ENCODE data around the gene TMEM14A.

Gene TMEM14A

GRCh38 chr6:52731719-52732118 lies 60.8 kb downstream of the TMEM14A start:
- DNase-seq (no peak), ATAC-seq (no peak)
- no peaks in the 10 kb centered on the region for H3K4me1 Mint-ChIP-seq
- H3K4me3 Mint-ChIP-seq: no peak overlapping the region
- H3K9me3 Mint-ChIP-seq: no peaks in the 10 kb centered on the region
- H3K27me3 Mint-ChIP-seq: no peaks in the 10 kb centered on the region
- H3K27ac Mint-ChIP-seq: no peak overlapping the region

- ATAC-seq: no peak
- Mint-ChIP-seq H3K4me3 (no peak overlapping the region), H3K4me1 (no peaks in the 10 kb centered on the region), H3K9me3 (no peaks in the 10 kb centered on the region), H3K27me3 (no peaks in the 10 kb centered on the region), H3K27ac (no peak overlapping the region)
- DNase-seq: no peak
Observed at GRCh38 chr6:52733172-52733571, 62.3 kb downstream of the TMEM14A start.

- Mint-ChIP-seq H3K4me1 (no peaks in the 10 kb centered on the region), H3K4me3 (no peak overlapping the region), H3K27me3 (no peaks in the 10 kb centered on the region), H3K27ac (no peak overlapping the region), H3K9me3 (no peaks in the 10 kb centered on the region)
- DNase-seq (no peak), ATAC-seq (no peak)
Observed at GRCh38 chr6:52734072-52734471, 63.2 kb downstream of the TMEM14A start.

DNA sequence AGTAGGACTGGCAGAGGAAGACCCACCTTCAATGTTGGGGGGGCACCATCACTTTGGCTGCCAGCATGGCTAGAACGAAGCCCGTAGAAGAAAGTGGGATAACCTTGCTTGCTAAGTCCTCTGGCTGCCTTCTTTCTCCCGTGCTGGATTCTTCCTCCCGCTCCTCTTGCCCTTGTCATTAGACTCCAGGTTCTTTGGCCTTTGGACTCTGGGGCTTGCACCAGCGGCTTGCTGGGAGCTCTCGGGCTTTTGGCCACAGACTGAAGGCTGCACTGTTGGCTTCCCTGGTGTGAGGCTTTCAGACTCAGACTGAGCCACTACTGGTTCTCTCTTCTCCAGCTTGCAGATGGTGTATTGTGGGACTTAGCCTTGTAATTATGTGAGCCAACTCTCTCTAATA lies 64.2 kb downstream of the TMEM14A start:
- Mint-ChIP-seq H3K9me3 (peaks cover 0 to under 1% of the 10 kb centered on the region in 2 donors), H3K27ac (no peak overlapping the region), H3K4me1 (no peaks in the 10 kb centered on the region), H3K4me3 (no peak overlapping the region), H3K27me3 (no peaks in the 10 kb centered on the region)
- DNase-seq (no peak), ATAC-seq (no peak)

- H3K27me3 Mint-ChIP-seq: no peaks in the 10 kb centered on the region
- ATAC-seq (no peak), DNase-seq (no peak)
- H3K9me3 Mint-ChIP-seq: peaks cover 0 to 9% of the 10 kb centered on the region in 2 donors
- H3K27ac Mint-ChIP-seq: no peak overlapping the region
- H3K4me1 Mint-ChIP-seq: no peaks in the 10 kb centered on the region
- H3K4me3 Mint-ChIP-seq: no peak overlapping the region
Observed at GRCh38 chr6:52736145-52736544, 65.2 kb downstream of the TMEM14A start.

Measured in stimulated activated naive CD8-positive, alpha-beta T cell treated with anti-CD3 and anti-CD28 coated beads, Interleukin-15, amount 100 ng/mL, for 72 hours (primary cell).